ENCODE data around the gene TRIM14. TPM values are rescaled to one million over a fixed set of nuclear protein-coding genes. Genes with fewer than 3 reads are reported as not detected.

Gene TRIM14
- total and polyA plus RNA-seq, 10 of the 15 experiments (the other 5 are each of a cell fraction or from before 2014, with no cell fraction given): 8.6 to 53.3 (median 35.7) TPM

- Histone ChIP-seq H3K9me3 (replicated peaks; ENCODE audit: control insufficient read depth, insufficient read depth, low read length) (no peaks in the 10 kb centered on the region), H3K4me1 (ENCODE audit: control insufficient read depth, insufficient read depth, low read length) (peaks cover 3% of the 10 kb centered on the region; the same call in 1 of the 2 replicates), H3K4me3 (peak within 1 kb of the TSS; percentile 77), H3K27ac (ENCODE audit: control insufficient read depth, insufficient read depth) (peak within 1 kb of the TSS; percentile 84), H3K9ac (ENCODE audit: control insufficient read depth, insufficient read depth, low read length) (peak within 1 kb of the TSS; percentile 82), H3K79me2 (ENCODE audit: control insufficient read depth, insufficient read depth, low read length) (peaks cover 32% of the 10 kb centered on the region), H2AFZ (ENCODE audit: control insufficient read depth, low read depth, low read length) (peak within 1 kb of the TSS; percentile 92), H3K4me2 (ENCODE audit: control insufficient read depth, insufficient read depth) (peak within 1 kb of the TSS; percentile 89), H3K27me3 (replicated peaks in 1 of 2; ENCODE audit: control insufficient read depth in 2 of 2, insufficient read depth in 2 of 2, low read length in 1 of 2) (no peaks in the 10 kb centered on the region), H3K36me3 (ENCODE audit: control insufficient read depth in 2 of 2, insufficient read depth in 2 of 2, low read length in 1 of 2) (peaks cover 4% of the 10 kb centered on the region in 2 experiments; a peak in 3 of 4 replicates), H4K20me1 (ENCODE audit: control insufficient read depth, insufficient read depth) (no peaks in the 10 kb centered on the region)
- in situ Hi-C loops (cut with MboI) (loop anchor here (25.0 kb wide), 1 partner anchor 731 kb away; the partner anchor contains the start of gene ANKS6), intact Hi-C loops (cut with micrococcal nuclease; ENCODE audit: unreplicated experiment) (no loop called here)
- ChIA-PET CTCF (interaction anchor here (0.7 to 3.8 kb wide), 11 partner anchors 11 to 1610 kb away, joined by 3 to 29 read pairs (median 5); partner anchors contain the start of gene TRMO), RAD21 (ENCODE audit: unreplicated experiment) (interaction anchor here (0.6 to 2.0 kb wide), 16 partner anchors 11 to 722 kb away, joined by 3 to 9 read pairs (median 3); partner anchors contain the start of genes TBC1D2 and TRMO), SMC1A (ENCODE audit: uncharacterized antibody, unreplicated experiment) (interaction anchor here (0.7 to 3.5 kb wide), 15 partner anchors 8 to 199 kb away, joined by 3 to 27 read pairs (median 7); partner anchors contain the start of genes TBC1D2 and TRMO), POLR2A (interaction anchor here (0.5 to 3.6 kb wide), 21 partner anchors 9 to 350 kb away, joined by 3 to 24 read pairs (median 6); partner anchors contain the start of genes ANP32B, TBC1D2 and TRMO)
- 2% methylated on average over 35 of the region's 80 CpGs for WGBS (ENCODE audit: insufficient coverage, insufficient replicate concordance, low lambda C conversion rate, missing lambda C conversion rate)
- no TSS peak for BruUV-seq (replicated peaks)
- peak; percentile 70 for FAIRE-seq
- DNase-seq (ENCODE audit: low read depth, low spot score): no peak
- peak; percentile 97 for ATAC-seq
- no peak for TF ChIP-seq HDAC2 (IDR thresholded peaks at IDR 0.05)
- TF ChIP-seq SIN3A (IDR thresholded peaks at IDR 0.05; ENCODE audit: low read depth, low read length): no peak
- TF ChIP-seq NR2F1 (conservative IDR thresholded peaks at IDR 0.05): peak; percentile 76
- TF ChIP-seq YY1 (IDR thresholded peaks at IDR 0.05; ENCODE audit: low read depth, low read length): peak; percentile 54
- TF ChIP-seq ESRRA (IDR thresholded peaks at IDR 0.05; ENCODE audit: low read length): no peak
- no peak for TF ChIP-seq NR2C1 (IDR thresholded peaks at IDR 0.05)
- no peak for TF ChIP-seq GABPA (IDR thresholded peaks at IDR 0.05; ENCODE audit: low read depth)
- TF ChIP-seq NR2C2 (IDR thresholded peaks at IDR 0.05; ENCODE audit: borderline replicate concordance, control insufficient read depth, insufficient read length, low read depth): no peak
- TF ChIP-seq RELA (IDR thresholded peaks at IDR 0.05; ENCODE audit: borderline replicate concordance, partially characterized antibody): no peak
- TF ChIP-seq MTA3 (IDR thresholded peaks at IDR 0.05; ENCODE audit: borderline replicate concordance, low read length): no peak
- TF ChIP-seq SP1 (IDR thresholded peaks at IDR 0.05; ENCODE audit: low read depth, low read length): no peak
- peak; percentile 77 for TF ChIP-seq IKZF1 (conservative IDR thresholded peaks at IDR 0.05)
- no peak for TF ChIP-seq ZSCAN29 (IDR thresholded peaks at IDR 0.05)
- no peak; the same call in 1 of the 2 replicates for TF ChIP-seq GATAD2B (conservative IDR thresholded peaks at IDR 0.05; ENCODE audit: low read depth)
- no peak for TF ChIP-seq RB1 (IDR thresholded peaks at IDR 0.05; ENCODE audit: borderline replicate concordance)
- no peak for TF ChIP-seq ELK1 (IDR thresholded peaks at IDR 0.05; ENCODE audit: low read depth, low read length)
- TF ChIP-seq MAX (IDR thresholded peaks at IDR 0.05; ENCODE audit: low read depth, low read length): peak; percentile 34
- no peak for TF ChIP-seq ATF7 (IDR thresholded peaks at IDR 0.05; ENCODE audit: low read depth)
- no peak; the same call in 1 of the 2 replicates for TF ChIP-seq MYB (IDR thresholded peaks at IDR 0.05; ENCODE audit: borderline replicate concordance, low read depth, low read length)
- no peak for TF ChIP-seq PRDM15 (CRISPR knock-in tag; IDR thresholded peaks at IDR 0.05)
Measured at GRCh38 chr9:98056269-98057137, 62.5 kb downstream of the TRIM14 start, which contains the start of gene NANS. Gene NANS (plus strand): TSS chr9:98056732. CDS start chr9:98056809, 77 bp downstream.
